ENCODE data around the gene GLT8D2.

Gene GLT8D2

DNA sequence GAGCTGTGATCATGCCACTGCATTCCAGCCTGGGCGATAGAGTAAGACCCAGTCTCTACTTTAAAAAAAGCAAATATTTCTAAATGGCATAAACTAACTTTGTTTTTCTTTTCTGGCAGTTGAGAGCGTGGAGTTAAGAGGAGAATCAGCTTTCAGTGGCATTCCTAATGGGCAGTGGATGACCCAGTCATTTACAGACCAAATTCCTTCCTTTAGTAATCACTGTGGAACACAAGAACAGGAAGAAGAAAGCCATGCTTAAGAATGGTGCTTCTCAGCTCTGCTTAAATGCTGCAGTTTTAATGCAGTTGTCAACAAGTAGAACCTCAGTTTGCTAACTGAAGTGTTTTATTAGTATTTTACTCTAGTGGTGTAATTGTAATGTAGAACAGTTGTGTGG, 63.2 kb downstream of the GLT8D2 start:
- no peak overlapping the region for H3K4me3 ChIP-seq (ENCODE audit: low read length)
- TF ChIP-seq, protein P1, sequence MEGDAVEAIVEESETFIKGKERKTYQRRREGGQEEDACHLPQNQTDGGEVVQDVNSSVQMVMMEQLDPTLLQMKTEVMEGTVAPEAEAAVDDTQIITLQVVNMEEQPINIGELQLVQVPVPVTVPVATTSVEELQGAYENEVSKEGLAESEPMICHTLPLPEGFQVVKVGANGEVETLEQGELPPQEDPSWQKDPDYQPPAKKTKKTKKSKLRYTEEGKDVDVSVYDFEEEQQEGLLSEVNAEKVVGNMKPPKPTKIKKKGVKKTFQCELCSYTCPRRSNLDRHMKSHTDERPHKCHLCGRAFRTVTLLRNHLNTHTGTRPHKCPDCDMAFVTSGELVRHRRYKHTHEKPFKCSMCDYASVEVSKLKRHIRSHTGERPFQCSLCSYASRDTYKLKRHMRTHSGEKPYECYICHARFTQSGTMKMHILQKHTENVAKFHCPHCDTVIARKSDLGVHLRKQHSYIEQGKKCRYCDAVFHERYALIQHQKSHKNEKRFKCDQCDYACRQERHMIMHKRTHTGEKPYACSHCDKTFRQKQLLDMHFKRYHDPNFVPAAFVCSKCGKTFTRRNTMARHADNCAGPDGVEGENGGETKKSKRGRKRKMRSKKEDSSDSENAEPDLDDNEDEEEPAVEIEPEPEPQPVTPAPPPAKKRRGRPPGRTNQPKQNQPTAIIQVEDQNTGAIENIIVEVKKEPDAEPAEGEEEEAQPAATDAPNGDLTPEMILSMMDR (conservative IDR thresholded peaks at IDR 0.05; ENCODE audit: low read depth, low read length): no peak
- no peak for DNase-seq (ENCODE audit: low read depth)

GRCh38 chr12:103978384-103978982, 71.5 kb downstream of the GLT8D2 start:
- no peak overlapping the region for H3K4me3 ChIP-seq (ENCODE audit: low read length)
- no peak for DNase-seq (ENCODE audit: low read depth)
- TF ChIP-seq, protein P1 (conservative IDR thresholded peaks at IDR 0.05; ENCODE audit: low read depth, low read length): no peak

DNA sequence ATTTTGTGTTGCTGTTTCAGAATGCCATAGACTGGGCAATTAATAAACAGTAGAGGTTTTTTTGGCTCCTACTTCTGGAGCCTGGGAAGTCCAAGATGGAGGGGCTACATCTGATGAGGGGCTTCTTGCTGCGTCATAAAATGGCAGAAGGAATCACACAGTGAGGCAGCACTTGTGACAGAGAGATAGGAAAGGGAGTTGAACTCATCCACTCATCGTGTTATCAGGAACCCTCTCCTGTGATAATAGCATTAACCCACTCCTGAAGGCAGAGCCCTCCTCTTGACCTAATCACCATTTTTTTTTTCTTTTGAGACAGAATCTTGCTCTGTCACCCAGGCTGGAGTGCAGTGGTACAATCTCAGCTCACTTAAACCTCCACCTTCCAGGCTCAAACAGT, 74.6 kb downstream of the GLT8D2 start:
- TF ChIP-seq, protein P1 (conservative IDR thresholded peaks at IDR 0.05; ENCODE audit: low read depth, low read length): no peak

GRCh38 chr12:103973909-103974308, 76.1 kb downstream of the GLT8D2 start:
- TF ChIP-seq, protein P1 (conservative IDR thresholded peaks at IDR 0.05; ENCODE audit: low read depth, low read length): no peak
- DNase-seq (ENCODE audit: low read depth): no peak
- H3K4me3 ChIP-seq (ENCODE audit: low read length): no peak overlapping the region

More for the DNA sequence above, 74.6 kb downstream of the GLT8D2 start:
- DNase-seq (ENCODE audit: low read depth): no peak
- no peak overlapping the region for H3K4me3 ChIP-seq (ENCODE audit: low read length)

DNA sequence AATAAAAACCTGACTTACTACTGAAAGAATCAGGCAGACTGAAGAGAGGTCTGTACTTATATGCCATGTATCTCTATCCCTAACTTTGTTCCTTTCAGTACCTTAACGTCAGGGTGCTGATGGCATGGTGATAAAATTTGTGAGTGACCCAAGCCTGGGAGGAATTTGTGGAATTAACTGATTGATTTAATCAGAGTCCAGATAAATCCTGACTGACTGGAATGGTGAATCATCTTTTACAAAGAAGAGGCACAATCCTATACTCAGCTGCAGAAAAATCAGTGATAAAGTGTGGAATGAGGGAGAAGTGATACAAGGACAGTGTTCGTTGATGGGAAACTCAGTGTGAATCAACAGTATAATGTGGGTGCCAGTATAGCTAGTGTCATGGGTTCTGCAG, 80.6 kb downstream of the GLT8D2 start:
- no peak overlapping the region for H3K4me3 ChIP-seq (ENCODE audit: low read length)
- no peak for DNase-seq (ENCODE audit: low read depth)
- TF ChIP-seq, protein P1 (conservative IDR thresholded peaks at IDR 0.05; ENCODE audit: low read depth, low read length): no peak

GRCh38 chr12:103966736-103967135, 83.3 kb downstream of the GLT8D2 start:
- TF ChIP-seq, protein P1 (conservative IDR thresholded peaks at IDR 0.05; ENCODE audit: low read depth, low read length): no peak
- no peak for DNase-seq (ENCODE audit: low read depth)
- peak overlapping the region; percentile 60 for H3K4me3 ChIP-seq (ENCODE audit: low read length)
